ENCODE measurements around the gene TEKTIP1.

The TEKTIP1 gene

GRCh38 chr19:3508771-3509535, 30.0 kb upstream of the TEKTIP1 start:
- Histone ChIP-seq H3K27me3 (ENCODE audit: control insufficient read depth in 1 of 2, insufficient read depth in 2 of 2, low read length in 2 of 2) (no peaks in the 10 kb centered on the region), H3K4me1 (ENCODE audit: control insufficient read depth, insufficient read depth, low read length) (peaks cover 27% of the 10 kb centered on the region), H3K9ac (ENCODE audit: low read length in 2 of 2) (no peak overlapping the region), H3K27ac (ENCODE audit: low read length) (peak overlapping the region; percentile 18), H3K4me3 (ENCODE audit: low read length in 2 of 2) (no peak overlapping the region), H3K9me3 (ENCODE audit: control insufficient read depth in 2 of 2, low read length in 2 of 2) (no peaks in the 10 kb centered on the region), H3K36me3 (ENCODE audit: control insufficient read depth in 2 of 2, insufficient read depth in 2 of 2, low read length in 2 of 2) (no peaks in the 10 kb centered on the region)

- Histone ChIP-seq H3K9ac (ENCODE audit: low read length in 2 of 2) (no peak overlapping the region), H3K9me3 (ENCODE audit: control insufficient read depth in 2 of 2, low read length in 2 of 2) (no peaks in the 10 kb centered on the region), H3K4me1 (ENCODE audit: control insufficient read depth, insufficient read depth, low read length) (peaks cover 27% of the 10 kb centered on the region), H3K27ac (ENCODE audit: low read length) (peak overlapping the region; percentile 18), H3K27me3 (ENCODE audit: control insufficient read depth in 1 of 2, insufficient read depth in 2 of 2, low read length in 2 of 2) (no peaks in the 10 kb centered on the region), H3K36me3 (ENCODE audit: control insufficient read depth in 2 of 2, insufficient read depth in 2 of 2, low read length in 2 of 2) (no peaks in the 10 kb centered on the region), H3K4me3 (ENCODE audit: low read length in 2 of 2) (no peak overlapping the region)
Measured at GRCh38 chr19:3509566-3509989, 29.4 kb upstream of the TEKTIP1 start.

- no peaks in the 10 kb centered on the region for H3K36me3 ChIP-seq (ENCODE audit: control insufficient read depth in 2 of 2, insufficient read depth in 2 of 2, low read length in 2 of 2)
- no peaks in the 10 kb centered on the region for H3K9me3 ChIP-seq (ENCODE audit: control insufficient read depth in 2 of 2, low read length in 2 of 2)
- H3K4me1 ChIP-seq (ENCODE audit: control insufficient read depth, insufficient read depth, low read length) = peaks cover 24% of the 10 kb centered on the region
- no peak overlapping the region for H3K9ac ChIP-seq (ENCODE audit: low read length in 2 of 2)
- no peak overlapping the region for H3K4me3 ChIP-seq (ENCODE audit: low read length in 2 of 2)
- no peak overlapping the region for H3K27ac ChIP-seq (ENCODE audit: low read length)
- H3K27me3 ChIP-seq (ENCODE audit: control insufficient read depth in 1 of 2, insufficient read depth in 2 of 2, low read length in 2 of 2) = no peaks in the 10 kb centered on the region
Measured at GRCh38 chr19:3510727-3511126, 28.2 kb upstream of the TEKTIP1 start.

- no peak overlapping the region for H3K4me3 ChIP-seq (ENCODE audit: low read length in 2 of 2)
- H3K4me1 ChIP-seq (ENCODE audit: control insufficient read depth, insufficient read depth, low read length) = peaks cover 30% of the 10 kb centered on the region
- H3K27ac ChIP-seq (ENCODE audit: low read length) = no peak overlapping the region
- no peaks in the 10 kb centered on the region for H3K27me3 ChIP-seq (ENCODE audit: control insufficient read depth in 1 of 2, insufficient read depth in 2 of 2, low read length in 2 of 2)
- no peak overlapping the region for H3K9ac ChIP-seq (ENCODE audit: low read length in 2 of 2)
- H3K9me3 ChIP-seq (ENCODE audit: control insufficient read depth in 2 of 2, low read length in 2 of 2) = no peaks in the 10 kb centered on the region
- no peaks in the 10 kb centered on the region for H3K36me3 ChIP-seq (ENCODE audit: control insufficient read depth in 2 of 2, insufficient read depth in 2 of 2, low read length in 2 of 2)
Measured at GRCh38 chr19:3511506-3512251, 27.3 kb upstream of the TEKTIP1 start.

DNA sequence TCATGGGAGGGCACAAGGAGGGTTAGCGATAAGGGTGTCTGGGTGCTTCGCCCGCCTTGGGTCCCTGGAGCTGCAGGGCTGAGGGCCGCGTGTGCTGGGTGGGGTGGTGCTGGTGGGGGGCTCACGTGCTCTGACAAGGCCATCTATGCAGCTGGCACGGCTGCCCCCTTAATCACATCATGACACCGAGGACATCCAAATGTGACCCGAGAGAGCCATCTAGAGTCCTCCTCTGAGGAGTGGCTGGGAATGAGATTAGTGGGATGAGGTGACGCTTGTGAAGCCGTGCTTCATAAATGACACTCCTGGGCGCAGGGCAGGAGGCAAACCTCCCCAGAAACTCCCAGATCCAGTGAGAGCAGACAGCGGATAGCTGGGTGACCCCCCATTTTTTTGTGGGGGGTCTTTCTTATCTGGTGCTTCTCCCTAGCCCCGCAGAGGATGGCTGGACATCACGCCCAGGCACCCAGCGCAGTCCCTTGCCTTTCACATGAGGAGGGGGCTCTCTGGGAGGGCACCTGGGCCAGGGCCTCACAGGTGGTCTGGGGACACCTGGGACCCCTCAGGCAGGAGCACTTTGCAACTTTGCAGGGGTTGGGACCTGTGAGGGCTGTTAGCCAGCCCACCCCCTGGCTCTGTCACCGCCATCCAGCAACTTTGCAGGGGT, 26.3 kb upstream of the TEKTIP1 start:
- Histone ChIP-seq H3K4me1 (ENCODE audit: control insufficient read depth, insufficient read depth, low read length) (peaks cover 24% of the 10 kb centered on the region), H3K27ac (ENCODE audit: low read length) (no peak overlapping the region), H3K4me3 (ENCODE audit: low read length in 2 of 2) (no peak overlapping the region), H3K9me3 (ENCODE audit: control insufficient read depth in 2 of 2, low read length in 2 of 2) (no peaks in the 10 kb centered on the region), H3K36me3 (ENCODE audit: control insufficient read depth in 2 of 2, insufficient read depth in 2 of 2, low read length in 2 of 2) (no peaks in the 10 kb centered on the region), H3K9ac (ENCODE audit: low read length in 2 of 2) (no peak overlapping the region), H3K27me3 (ENCODE audit: control insufficient read depth in 1 of 2, insufficient read depth in 2 of 2, low read length in 2 of 2) (no peaks in the 10 kb centered on the region)

GRCh38 chr19:3513229-3514140, 25.5 kb upstream of the TEKTIP1 start:
- Histone ChIP-seq H3K4me3 (ENCODE audit: low read length in 2 of 2) (no peak overlapping the region), H3K9me3 (ENCODE audit: control insufficient read depth in 2 of 2, low read length in 2 of 2) (no peaks in the 10 kb centered on the region), H3K9ac (ENCODE audit: low read length in 2 of 2) (no peak overlapping the region), H3K27ac (ENCODE audit: low read length) (no peak overlapping the region), H3K4me1 (ENCODE audit: control insufficient read depth, insufficient read depth, low read length) (peaks cover 23% of the 10 kb centered on the region), H3K27me3 (ENCODE audit: control insufficient read depth in 1 of 2, insufficient read depth in 2 of 2, low read length in 2 of 2) (no peaks in the 10 kb centered on the region), H3K36me3 (ENCODE audit: control insufficient read depth in 2 of 2, insufficient read depth in 2 of 2, low read length in 2 of 2) (no peaks in the 10 kb centered on the region)

- peaks cover 16% of the 10 kb centered on the region for H3K4me1 ChIP-seq (ENCODE audit: control insufficient read depth, insufficient read depth, low read length)
- no peak overlapping the region for H3K4me3 ChIP-seq (ENCODE audit: low read length in 2 of 2)
- no peaks in the 10 kb centered on the region for H3K27me3 ChIP-seq (ENCODE audit: control insufficient read depth in 1 of 2, insufficient read depth in 2 of 2, low read length in 2 of 2)
- H3K27ac ChIP-seq (ENCODE audit: low read length) = no peak overlapping the region
- H3K9me3 ChIP-seq (ENCODE audit: control insufficient read depth in 2 of 2, low read length in 2 of 2) = no peaks in the 10 kb centered on the region
- peaks cover 0 to 4% of the 10 kb centered on the region in 2 donors for H3K36me3 ChIP-seq (ENCODE audit: control insufficient read depth in 2 of 2, insufficient read depth in 2 of 2, low read length in 2 of 2)
- H3K9ac ChIP-seq (ENCODE audit: low read length in 2 of 2) = no peak overlapping the region
Measured at GRCh38 chr19:3514930-3515329, 24.0 kb upstream of the TEKTIP1 start.

- H3K4me3 ChIP-seq (ENCODE audit: low read length in 2 of 2) = no peak overlapping the region
- no peak overlapping the region for H3K27ac ChIP-seq (ENCODE audit: low read length)
- no peaks in the 10 kb centered on the region for H3K9me3 ChIP-seq (ENCODE audit: control insufficient read depth in 2 of 2, low read length in 2 of 2)
- H3K36me3 ChIP-seq (ENCODE audit: control insufficient read depth in 2 of 2, insufficient read depth in 2 of 2, low read length in 2 of 2) = peaks cover 0 to 4% of the 10 kb centered on the region in 2 donors
- H3K27me3 ChIP-seq (ENCODE audit: control insufficient read depth in 1 of 2, insufficient read depth in 2 of 2, low read length in 2 of 2) = no peaks in the 10 kb centered on the region
- H3K4me1 ChIP-seq (ENCODE audit: control insufficient read depth, insufficient read depth, low read length) = peaks cover 21% of the 10 kb centered on the region
- no peak overlapping the region for H3K9ac ChIP-seq (ENCODE audit: low read length in 2 of 2)
Measured at GRCh38 chr19:3515891-3516422, 23.0 kb upstream of the TEKTIP1 start.

GRCh38 chr19:3516675-3517207, 22.2 kb upstream of the TEKTIP1 start:
- H3K36me3 ChIP-seq (ENCODE audit: control insufficient read depth in 2 of 2, insufficient read depth in 2 of 2, low read length in 2 of 2) = peaks cover 0 to 4% of the 10 kb centered on the region in 2 donors
- no peak overlapping the region for H3K4me3 ChIP-seq (ENCODE audit: low read length in 2 of 2)
- H3K9me3 ChIP-seq (ENCODE audit: control insufficient read depth in 2 of 2, low read length in 2 of 2) = no peaks in the 10 kb centered on the region
- H3K27me3 ChIP-seq (ENCODE audit: control insufficient read depth in 1 of 2, insufficient read depth in 2 of 2, low read length in 2 of 2) = no peaks in the 10 kb centered on the region
- no peak overlapping the region for H3K27ac ChIP-seq (ENCODE audit: low read length)
- peaks cover 18% of the 10 kb centered on the region for H3K4me1 ChIP-seq (ENCODE audit: control insufficient read depth, insufficient read depth, low read length)
- H3K9ac ChIP-seq (ENCODE audit: low read length in 2 of 2) = no peak overlapping the region

- Histone ChIP-seq H3K9ac (ENCODE audit: low read length in 2 of 2) (no peak overlapping the region), H3K4me1 (ENCODE audit: control insufficient read depth, insufficient read depth, low read length) (peaks cover 17% of the 10 kb centered on the region), H3K27ac (ENCODE audit: low read length) (no peak overlapping the region), H3K4me3 (ENCODE audit: low read length in 2 of 2) (no peak overlapping the region), H3K27me3 (ENCODE audit: control insufficient read depth in 1 of 2, insufficient read depth in 2 of 2, low read length in 2 of 2) (no peaks in the 10 kb centered on the region), H3K36me3 (ENCODE audit: control insufficient read depth in 2 of 2, insufficient read depth in 2 of 2, low read length in 2 of 2) (peaks cover 0 to 7% of the 10 kb centered on the region in 2 donors), H3K9me3 (ENCODE audit: control insufficient read depth in 2 of 2, low read length in 2 of 2) (no peaks in the 10 kb centered on the region)
Measured at GRCh38 chr19:3517638-3518037, 21.3 kb upstream of the TEKTIP1 start.

Data from stomach smooth muscle (tissue), 2 donors.